NCI-H2081 (cell line): ENCODE results near the gene RASGRF1.
"Not testable (repeated sequence)": the region's sequence is repeated elsewhere in the genome, so short reads cannot be mapped to it uniquely, and the experiment has no call there.

Experiments
- DNase-seq, 2 experiments: peaks; one replicate each; lab custom pipeline; 2025; lab: John Stamatoyannopoulos, UW

Gene RASGRF1

GRCh38 chr15:79008659-79009058, 81.9 kb downstream of the RASGRF1 start:
- no peak for DNase-seq

- no peak for DNase-seq
Measured at GRCh38 chr15:79007066-79007465, 83.5 kb downstream of the RASGRF1 start.

GRCh38 chr15:79006071-79006470, 84.5 kb downstream of the RASGRF1 start:
- no peak for DNase-seq

- DNase-seq, result no peak
Measured at GRCh38 chr15:79004336-79004735, 86.2 kb downstream of the RASGRF1 start.

- no peak for DNase-seq
Measured at GRCh38 chr15:79003896-79004295, 86.7 kb downstream of the RASGRF1 start.

- no peak for DNase-seq
Measured at GRCh38 chr15:79003301-79003700, 87.3 kb downstream of the RASGRF1 start.

GRCh38 chr15:79002581-79002980, 88.0 kb downstream of the RASGRF1 start:
- DNase-seq, result no peak

- no peak for DNase-seq
Measured at GRCh38 chr15:78999636-79000035, 90.9 kb downstream of the RASGRF1 start.

GRCh38 chr15:78998526-78998925, 92.1 kb downstream of the RASGRF1 start:
- DNase-seq, result no peak

- no peak for DNase-seq
Measured at GRCh38 chr15:78997981-78998499, 92.5 kb downstream of the RASGRF1 start.

GRCh38 chr15:78996894-78997275, 93.7 kb downstream of the RASGRF1 start:
- no peak for DNase-seq

- no peak for DNase-seq
Measured at GRCh38 chr15:78995921-78996893, 94.4 kb downstream of the RASGRF1 start.

GRCh38 chr15:78995161-78995560, 95.4 kb downstream of the RASGRF1 start:
- not testable (repeated sequence) for DNase-seq

- no peak for DNase-seq
Measured at GRCh38 chr15:78993931-78994530, 96.5 kb downstream of the RASGRF1 start.

- no peak for DNase-seq
Measured at GRCh38 chr15:78993257-78993930, 97.2 kb downstream of the RASGRF1 start.

- no peak for DNase-seq
Measured at GRCh38 chr15:78992416-78993256, 97.9 kb downstream of the RASGRF1 start.

- DNase-seq, result no peak
Measured at GRCh38 chr15:78991879-78992278, 98.7 kb downstream of the RASGRF1 start.

- DNase-seq, result no peak
Measured at GRCh38 chr15:78991476-78991875, 99.1 kb downstream of the RASGRF1 start.

GRCh38 chr15:78990278-78990677, 100.3 kb downstream of the RASGRF1 start:
- no peak for DNase-seq

GRCh38 chr15:78989701-78990240, 100.8 kb downstream of the RASGRF1 start:
- no peak for DNase-seq

- no peak for DNase-seq
Measured at GRCh38 chr15:78988361-78988911, 102.1 kb downstream of the RASGRF1 start.
